Measurements from ENCODE around the gene NAV1. TPM values are rescaled to one million over a fixed set of nuclear protein-coding genes. Genes with fewer than 3 reads are reported as not detected.

NAV1 gene
- total and polyA plus RNA-seq, 7 donors = 1.8 to 13.3 (median 8.4) TPM

DNA sequence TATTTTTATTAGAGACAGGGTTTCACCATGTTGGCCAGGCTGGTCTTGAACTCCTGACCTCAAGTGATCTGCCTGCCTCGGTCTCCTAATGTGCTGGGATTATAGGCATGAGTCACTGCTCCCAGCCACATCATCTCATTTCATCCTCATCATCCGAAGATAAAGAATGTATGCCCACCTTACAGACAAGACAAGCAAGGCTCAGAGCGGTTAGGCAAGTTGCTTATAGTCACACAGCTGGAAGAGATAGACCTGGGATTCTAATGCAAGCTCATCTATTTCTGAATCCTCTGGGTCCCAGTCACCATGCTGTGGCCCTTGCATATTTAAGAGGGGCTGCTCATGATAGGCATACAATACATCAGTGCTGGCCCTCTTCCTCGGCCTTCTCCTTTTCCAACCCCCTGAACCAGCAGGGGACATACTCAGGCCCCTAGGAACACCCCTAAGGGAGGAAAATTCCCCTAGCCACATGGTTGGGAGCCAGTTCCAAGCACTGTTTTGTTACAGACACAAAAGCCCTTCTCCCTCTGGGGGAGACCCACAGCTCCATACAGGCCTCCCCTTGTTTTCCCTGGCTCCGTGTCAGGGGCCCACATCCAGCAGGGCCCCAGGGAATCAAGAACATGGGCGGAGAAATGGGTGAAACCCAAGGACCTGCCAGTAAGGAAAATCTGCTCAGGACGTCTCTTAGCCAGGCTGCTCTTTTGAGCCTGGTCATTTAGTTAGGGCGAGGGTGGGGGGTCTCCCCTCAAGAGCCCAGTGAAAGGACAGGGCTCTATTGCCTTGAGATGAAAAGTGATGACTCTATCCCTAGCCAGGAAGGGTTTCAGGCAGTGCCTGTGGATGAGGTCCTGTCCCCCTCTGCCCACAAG is 38.9 kb upstream of the NAV1 start:
- Histone ChIP-seq H3K9me3 (no peaks in the 10 kb centered on the region), H3K27ac (peak overlapping the region; percentile 68), H3K4me1 (peaks cover 14% of the 10 kb centered on the region), H3K4me3 (no peak overlapping the region), H3K27me3 (ENCODE audit: insufficient read depth in 3 of 3, low read length in 2 of 3) (no peaks in the 10 kb centered on the region), H3K36me3 (ENCODE audit: insufficient read depth in 1 of 2, low read depth in 1 of 2) (peaks cover 0 to 6% of the 10 kb centered on the region in 2 donors)
- no peak for DNase-seq
- 76 to 85% (median 78%) methylated on average over 8 of the region's 8 CpGs for WGBS, 3 donors
- no peak for ATAC-seq
- intact Hi-C loops (cut with DNase I) = no loop called here
- TF ChIP-seq, protein P1, sequence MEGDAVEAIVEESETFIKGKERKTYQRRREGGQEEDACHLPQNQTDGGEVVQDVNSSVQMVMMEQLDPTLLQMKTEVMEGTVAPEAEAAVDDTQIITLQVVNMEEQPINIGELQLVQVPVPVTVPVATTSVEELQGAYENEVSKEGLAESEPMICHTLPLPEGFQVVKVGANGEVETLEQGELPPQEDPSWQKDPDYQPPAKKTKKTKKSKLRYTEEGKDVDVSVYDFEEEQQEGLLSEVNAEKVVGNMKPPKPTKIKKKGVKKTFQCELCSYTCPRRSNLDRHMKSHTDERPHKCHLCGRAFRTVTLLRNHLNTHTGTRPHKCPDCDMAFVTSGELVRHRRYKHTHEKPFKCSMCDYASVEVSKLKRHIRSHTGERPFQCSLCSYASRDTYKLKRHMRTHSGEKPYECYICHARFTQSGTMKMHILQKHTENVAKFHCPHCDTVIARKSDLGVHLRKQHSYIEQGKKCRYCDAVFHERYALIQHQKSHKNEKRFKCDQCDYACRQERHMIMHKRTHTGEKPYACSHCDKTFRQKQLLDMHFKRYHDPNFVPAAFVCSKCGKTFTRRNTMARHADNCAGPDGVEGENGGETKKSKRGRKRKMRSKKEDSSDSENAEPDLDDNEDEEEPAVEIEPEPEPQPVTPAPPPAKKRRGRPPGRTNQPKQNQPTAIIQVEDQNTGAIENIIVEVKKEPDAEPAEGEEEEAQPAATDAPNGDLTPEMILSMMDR (IDR thresholded peaks at IDR 0.05) = no peak

DNA sequence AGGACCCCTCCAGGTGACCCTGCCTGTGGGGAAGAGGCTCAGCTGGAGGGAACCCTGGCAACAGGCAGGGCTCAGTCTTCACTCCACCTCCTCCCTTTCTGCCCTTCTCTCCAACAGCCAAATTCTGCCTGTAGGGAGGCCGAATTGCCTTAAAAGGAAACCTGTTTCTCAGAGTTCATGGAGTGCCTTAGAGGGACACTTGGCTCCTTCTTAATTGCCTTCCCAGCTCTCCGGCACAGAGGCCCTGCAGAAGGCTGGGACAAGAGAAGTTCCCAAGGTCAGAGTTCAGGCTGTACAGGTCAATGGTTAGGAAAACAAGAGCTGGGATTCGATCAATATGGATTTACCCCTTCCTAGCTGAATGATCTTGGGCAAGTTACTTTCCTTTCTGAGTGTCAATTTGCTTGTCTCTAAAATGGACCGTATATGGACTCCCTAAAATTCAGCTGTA is 38.2 kb upstream of the NAV1 start:
- intact Hi-C loops (cut with DNase I) = no loop called here
- TF ChIP-seq, protein P1 (IDR thresholded peaks at IDR 0.05) = no peak
- no peaks in the 10 kb centered on the region for H3K36me3 ChIP-seq (ENCODE audit: insufficient read depth in 1 of 2, low read depth in 1 of 2)
- H3K4me1 ChIP-seq = peaks cover 8% of the 10 kb centered on the region
- H3K27ac ChIP-seq = peak overlapping the region; percentile 68
- 59 to 68% (median 65%) methylated on average over 4 of the region's 4 CpGs for WGBS, 3 donors
- H3K27me3 ChIP-seq (ENCODE audit: insufficient read depth in 3 of 3, low read length in 2 of 3) = peaks cover 0 to 3% (median 0%) of the 10 kb centered on the region in 3 donors
- DNase-seq (no peak), ATAC-seq (peak in 3 of 4 donors; percentile 15 to 50 (median 26))
- no peak overlapping the region for H3K4me3 ChIP-seq
- H3K9me3 ChIP-seq = no peaks in the 10 kb centered on the region

GRCh38 chr1:201501144-201501543 is 37.8 kb upstream of the NAV1 start:
- intact Hi-C loops (cut with DNase I) = no loop called here
- Histone ChIP-seq H3K4me1 (peaks cover 3% of the 10 kb centered on the region), H3K27ac (peak overlapping the region; percentile 68), H3K4me3 (no peak overlapping the region), H3K9me3 (no peaks in the 10 kb centered on the region), H3K36me3 (ENCODE audit: insufficient read depth in 1 of 2, low read depth in 1 of 2) (no peaks in the 10 kb centered on the region), H3K27me3 (ENCODE audit: insufficient read depth in 3 of 3, low read length in 2 of 3) (peaks cover 0 to 4% (median 0%) of the 10 kb centered on the region in 3 donors)
- WGBS, 3 donors = 85 to 88% (median 87%) methylated on average over 8 of the region's 8 CpGs
- DNase-seq (no peak), ATAC-seq (no peak)
- TF ChIP-seq, protein P1 (IDR thresholded peaks at IDR 0.05) = no peak

- ATAC-seq (no peak), DNase-seq (no peak)
- Histone ChIP-seq H3K27me3 (ENCODE audit: insufficient read depth in 3 of 3, low read length in 2 of 3) (peaks cover 0 to 6% (median 0%) of the 10 kb centered on the region in 3 donors), H3K4me3 (no peak overlapping the region), H3K9me3 (no peaks in the 10 kb centered on the region), H3K27ac (peak overlapping the region; percentile 71), H3K36me3 (ENCODE audit: insufficient read depth in 1 of 2, low read depth in 1 of 2) (no peaks in the 10 kb centered on the region), H3K4me1 (no peaks in the 10 kb centered on the region)
- TF ChIP-seq, protein P1 (IDR thresholded peaks at IDR 0.05) = no peak
- WGBS, 3 donors = 60 to 76% (median 75%) methylated on average over 9 to 10 of the region's 10 CpGs
- intact Hi-C loops (cut with DNase I) = no loop called here
These were observed 37.0 kb upstream of the NAV1 start for GRCh38 chr1:201501812-201502510.
